ENCODE measurements around the gene DNAAF9.

Gene DNAAF9

DNA sequence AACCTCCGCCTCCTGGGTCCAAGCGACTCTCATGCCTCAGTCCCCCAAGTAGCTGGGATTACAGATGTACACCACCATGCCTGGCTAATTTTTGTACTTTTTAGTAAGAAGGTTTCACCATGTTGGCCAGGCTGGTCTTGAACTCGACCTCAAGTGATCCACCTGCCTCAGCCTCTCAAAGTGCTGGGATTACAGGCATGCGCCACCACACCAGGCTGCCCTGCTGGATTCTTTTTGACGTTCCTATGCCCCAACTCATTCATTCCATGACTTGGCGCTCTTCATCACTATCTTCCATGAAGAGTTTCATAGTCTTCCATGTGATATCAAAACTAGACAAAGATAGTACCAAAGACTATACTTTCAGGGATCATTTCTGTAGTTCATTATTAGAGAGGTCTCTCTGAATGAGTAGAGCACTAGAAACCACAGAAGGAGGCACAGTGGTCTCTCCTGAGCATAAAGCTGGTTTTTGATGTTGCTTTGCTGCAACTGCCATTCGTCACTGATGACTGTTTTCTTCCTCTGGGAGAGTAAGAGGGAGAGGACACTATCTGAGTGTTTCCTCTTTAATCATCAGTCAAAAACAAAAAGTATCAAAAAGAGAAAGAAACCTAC lies 23.5 kb downstream of the DNAAF9 start:
- no peak overlapping the region for H3K9ac ChIP-seq
- H3K27me3 ChIP-seq (ENCODE audit: control insufficient read depth, insufficient read depth, low read length), result no peaks in the 10 kb centered on the region
- no peaks in the 10 kb centered on the region for H3K4me1 ChIP-seq
- TF ChIP-seq, protein P1, sequence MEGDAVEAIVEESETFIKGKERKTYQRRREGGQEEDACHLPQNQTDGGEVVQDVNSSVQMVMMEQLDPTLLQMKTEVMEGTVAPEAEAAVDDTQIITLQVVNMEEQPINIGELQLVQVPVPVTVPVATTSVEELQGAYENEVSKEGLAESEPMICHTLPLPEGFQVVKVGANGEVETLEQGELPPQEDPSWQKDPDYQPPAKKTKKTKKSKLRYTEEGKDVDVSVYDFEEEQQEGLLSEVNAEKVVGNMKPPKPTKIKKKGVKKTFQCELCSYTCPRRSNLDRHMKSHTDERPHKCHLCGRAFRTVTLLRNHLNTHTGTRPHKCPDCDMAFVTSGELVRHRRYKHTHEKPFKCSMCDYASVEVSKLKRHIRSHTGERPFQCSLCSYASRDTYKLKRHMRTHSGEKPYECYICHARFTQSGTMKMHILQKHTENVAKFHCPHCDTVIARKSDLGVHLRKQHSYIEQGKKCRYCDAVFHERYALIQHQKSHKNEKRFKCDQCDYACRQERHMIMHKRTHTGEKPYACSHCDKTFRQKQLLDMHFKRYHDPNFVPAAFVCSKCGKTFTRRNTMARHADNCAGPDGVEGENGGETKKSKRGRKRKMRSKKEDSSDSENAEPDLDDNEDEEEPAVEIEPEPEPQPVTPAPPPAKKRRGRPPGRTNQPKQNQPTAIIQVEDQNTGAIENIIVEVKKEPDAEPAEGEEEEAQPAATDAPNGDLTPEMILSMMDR (IDR thresholded peaks at IDR 0.05), result no peak
- peaks cover 20% of the 10 kb centered on the region for H3K79me2 ChIP-seq
- no peak overlapping the region for H2AFZ ChIP-seq
- H3K36me3 ChIP-seq (ENCODE audit: control insufficient read depth, insufficient read depth, low read length), result no peaks in the 10 kb centered on the region
- no peak overlapping the region for H3K4me3 ChIP-seq (ENCODE audit: low read depth, low read length)
- no peak overlapping the region for H3K27ac ChIP-seq
- H3K4me2 ChIP-seq (ENCODE audit: low read length), result no peak overlapping the region
- H3K9me3 ChIP-seq (ENCODE audit: control insufficient read depth, low read length), result no peaks in the 10 kb centered on the region

DNA sequence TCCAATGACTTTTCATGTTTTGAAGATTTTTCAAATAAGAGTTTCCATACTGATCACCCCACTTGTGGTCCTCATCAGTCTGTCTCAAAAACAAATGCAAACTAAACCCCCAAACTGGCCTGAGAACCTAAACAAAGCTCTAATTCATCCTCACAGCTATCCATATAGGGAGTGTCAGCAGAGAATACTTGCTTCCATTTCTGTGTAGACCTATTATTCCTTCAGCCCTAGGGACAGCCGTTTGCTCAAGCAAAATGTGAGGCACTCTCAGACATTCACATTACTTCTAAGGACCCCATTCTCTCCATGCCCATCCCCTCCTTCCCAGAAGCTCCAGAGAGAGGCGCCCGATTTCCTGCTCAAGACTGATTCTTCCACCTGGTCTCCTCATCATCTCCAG lies 24.6 kb downstream of the DNAAF9 start:
- Histone ChIP-seq H3K4me2 (ENCODE audit: low read length) (no peak overlapping the region), H3K4me1 (no peaks in the 10 kb centered on the region), H3K9me3 (ENCODE audit: control insufficient read depth, low read length) (no peaks in the 10 kb centered on the region), H2AFZ (no peak overlapping the region), H3K4me3 (ENCODE audit: low read depth, low read length) (no peak overlapping the region), H3K27me3 (ENCODE audit: control insufficient read depth, insufficient read depth, low read length) (no peaks in the 10 kb centered on the region), H3K27ac (no peak overlapping the region), H3K79me2 (peaks cover 12% of the 10 kb centered on the region), H3K36me3 (ENCODE audit: control insufficient read depth, insufficient read depth, low read length) (no peaks in the 10 kb centered on the region), H3K9ac (no peak overlapping the region)
- TF ChIP-seq, protein P1 (IDR thresholded peaks at IDR 0.05), result no peak

DNA sequence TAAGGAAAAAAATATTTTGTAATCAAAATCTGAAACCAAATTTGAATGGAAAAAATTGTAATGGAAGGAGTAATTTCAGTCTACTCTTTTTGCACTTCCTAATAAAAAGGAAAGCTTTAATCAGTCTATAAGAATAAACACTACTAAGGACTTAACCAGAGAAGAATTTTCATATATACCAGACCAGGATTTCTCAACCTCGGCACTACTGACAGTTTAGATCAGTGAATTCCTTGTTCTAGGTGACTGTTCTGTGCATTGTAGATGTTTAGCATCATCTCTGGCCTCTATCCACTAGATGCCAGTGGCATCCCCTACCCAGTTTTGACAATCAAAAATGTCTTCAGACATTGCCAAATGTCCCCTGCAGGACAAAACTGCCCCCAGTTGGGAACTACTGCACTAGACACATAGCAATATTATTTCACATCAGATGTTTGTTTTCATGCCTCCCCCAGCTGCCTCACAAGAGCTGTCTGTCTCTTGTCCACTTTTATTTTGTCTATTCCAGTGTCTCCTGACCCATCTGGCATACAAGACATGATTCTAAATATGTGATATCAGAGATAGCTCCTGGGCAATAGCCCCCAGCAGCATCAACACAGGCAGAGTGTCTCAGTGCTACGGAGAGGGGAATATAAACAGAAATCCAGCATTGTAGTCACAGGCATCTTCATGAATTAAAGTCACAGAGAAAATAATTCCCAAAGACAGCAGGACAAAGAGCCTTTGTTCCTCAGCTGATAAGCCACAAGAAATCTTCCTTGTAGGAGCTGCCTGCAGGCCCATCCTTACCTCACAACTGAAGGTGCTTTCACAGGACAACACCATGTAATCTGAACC lies 27.0 kb downstream of the DNAAF9 start:
- H3K36me3 ChIP-seq (ENCODE audit: control insufficient read depth, insufficient read depth, low read length), result no peaks in the 10 kb centered on the region
- no peak overlapping the region for H3K9ac ChIP-seq
- no peak overlapping the region for H3K27ac ChIP-seq
- no peaks in the 10 kb centered on the region for H3K9me3 ChIP-seq (ENCODE audit: control insufficient read depth, low read length)
- H3K27me3 ChIP-seq (ENCODE audit: control insufficient read depth, insufficient read depth, low read length), result no peaks in the 10 kb centered on the region
- TF ChIP-seq, protein P1 (IDR thresholded peaks at IDR 0.05), result no peak
- H3K4me2 ChIP-seq (ENCODE audit: low read length), result no peak overlapping the region
- no peaks in the 10 kb centered on the region for H3K4me1 ChIP-seq
- peaks cover 5% of the 10 kb centered on the region for H3K79me2 ChIP-seq
- H3K4me3 ChIP-seq (ENCODE audit: low read depth, low read length), result no peak overlapping the region
- no peak overlapping the region for H2AFZ ChIP-seq

DNA sequence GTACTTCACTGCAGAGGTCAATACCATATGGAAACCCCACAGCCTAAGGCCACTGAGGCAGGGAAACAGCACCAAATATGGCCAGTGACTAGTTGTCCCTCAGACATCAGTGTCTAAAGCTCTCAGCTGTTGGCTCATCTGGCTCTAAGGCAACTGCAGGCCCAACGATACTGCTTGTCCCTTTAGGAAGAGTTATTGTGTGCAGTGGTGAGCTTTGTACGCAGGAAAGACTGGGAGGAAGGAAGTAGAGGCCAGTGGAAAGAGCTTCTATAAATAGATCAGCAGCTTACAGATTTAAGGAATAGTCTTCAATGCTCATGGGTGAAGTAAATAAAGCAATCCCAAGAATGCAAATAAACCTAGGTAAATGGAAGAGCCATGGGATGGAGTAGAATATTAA lies 29.3 kb downstream of the DNAAF9 start:
- Histone ChIP-seq H3K27me3 (ENCODE audit: control insufficient read depth, insufficient read depth, low read length) (no peaks in the 10 kb centered on the region), H3K4me1 (no peaks in the 10 kb centered on the region), H3K27ac (no peak overlapping the region), H3K9me3 (ENCODE audit: control insufficient read depth, low read length) (no peaks in the 10 kb centered on the region), H3K4me2 (ENCODE audit: low read length) (no peak overlapping the region), H3K9ac (no peak overlapping the region), H3K4me3 (ENCODE audit: low read depth, low read length) (no peak overlapping the region), H2AFZ (no peak overlapping the region), H3K79me2 (no peaks in the 10 kb centered on the region), H3K36me3 (ENCODE audit: control insufficient read depth, insufficient read depth, low read length) (no peaks in the 10 kb centered on the region)
- TF ChIP-seq, protein P1 (IDR thresholded peaks at IDR 0.05), result no peak
